LNCAP (cell line): Measurements from ENCODE around the gene PROSER2.

ENCODE experiments used
- CTCF ChIP-seq: fragments of 450-650 bp; IDR thresholded peaks from 2 replicates; pipeline ENCODE4 v1.5.1; 2017; ENCODE audit warnings: mild to moderate bottlenecking

PROSER2 gene

GRCh38 chr10:11823122-11823988 lies at the start of gene PROSER2:
Gene PROSER2 (plus strand): TSS chr10:11823356. CDS start chr10:11852078, 28,722 bp downstream.
- peak; percentile 26; the same call in 1 of the 2 replicates for TF ChIP-seq CTCF

GRCh38 chr10:11773761-11774441 lies 49.3 kb upstream of the PROSER2 start:
- no peak for TF ChIP-seq CTCF

GRCh38 chr10:11775412-11775811 lies 47.7 kb upstream of the PROSER2 start:
- no peak for TF ChIP-seq CTCF

- no peak for TF ChIP-seq CTCF
Measured at GRCh38 chr10:11776080-11776479, 47.1 kb upstream of the PROSER2 start.

- no peak for TF ChIP-seq CTCF
Measured at GRCh38 chr10:11781114-11781513, 42.0 kb upstream of the PROSER2 start.

- TF ChIP-seq CTCF, result peak; percentile 82
Measured at GRCh38 chr10:11782793-11783557, 40.2 kb upstream of the PROSER2 start.

- TF ChIP-seq CTCF, result no peak
Measured at GRCh38 chr10:11783558-11783865, 39.6 kb upstream of the PROSER2 start.
